MCF 10A (cell line): ENCODE measurements around the gene DBX1. TPM values are rescaled to one million over a fixed set of nuclear protein-coding genes. Genes with fewer than 3 reads are reported as not detected.

Experiments
- BruUV-seq: library from RNA; stranded (reverse); fragments of 400-500 nt; replicated peaks from 2 replicates; lab custom pipeline; 2021; lab: Mats Ljungman, UMichigan
- CTCF ChIA-PET: fragments of 300-600 bp; sonication (Branson Sonifier 250); formaldehyde crosslinking; extraction: SDS; loops from one replicate; lab custom pipeline; 2021; ENCODE audit warnings: antibody characterized with exemption, inconsistent platforms; lab: Yijun Ruan, JAX
- POLR2A ChIA-PET: fragments of 300-600, 350-650 bp; sonication (Branson Sonifier 250); formaldehyde crosslinking; extraction: SDS; loops from one replicate; lab custom pipeline; 2020; ENCODE audit warnings: antibody characterized with exemption, inconsistent platforms; lab: Yijun Ruan, JAX
- DNase-seq: peaks from one replicate; pipeline ENCODE4 v3.0.0-alpha.2; 2018; ENCODE audit not compliant: unreplicated experiment
- H3K27ac Mint-ChIP-seq: one replicate; pipeline ENCODE4 v1.8.0; 2022; ENCODE audit warnings: mild to moderate bottlenecking, low read depth, mixed read lengths; ENCODE audit not compliant: unreplicated experiment
- H3K27me3 Mint-ChIP-seq: one replicate; pipeline ENCODE4 v1.8.0; 2022; ENCODE audit warnings: mixed read lengths; ENCODE audit not compliant: insufficient read depth, unreplicated experiment
- H3K36me3 Mint-ChIP-seq: one replicate; pipeline ENCODE4 v1.8.0; 2022; ENCODE audit warnings: mild to moderate bottlenecking, moderate library complexity, mixed read lengths; ENCODE audit not compliant: insufficient read depth, unreplicated experiment
- H3K4me1 Mint-ChIP-seq: one replicate; pipeline ENCODE4 v1.8.0; 2022; ENCODE audit warnings: mixed read lengths; ENCODE audit not compliant: insufficient read depth, unreplicated experiment
- H3K4me3 Mint-ChIP-seq: one replicate; pipeline ENCODE4 v1.8.0; 2022; ENCODE audit warnings: mild to moderate bottlenecking, moderate library complexity, mixed read lengths; ENCODE audit not compliant: unreplicated experiment
- H3K9me3 Mint-ChIP-seq: one replicate; pipeline ENCODE4 v1.8.0; 2022; ENCODE audit warnings: mixed read lengths; ENCODE audit not compliant: unreplicated experiment
- CTCF ChIP-seq: fragments of 200-600 bp; IDR thresholded peaks from one replicate; pipeline ENCODE4 v1.8.0; 2022; ENCODE audit warnings: antibody characterized with exemption, mild to moderate bottlenecking; ENCODE audit not compliant: unreplicated experiment
- intact Hi-C: fragments of 100-400 bp; cut with micrococcal nuclease; formaldehyde crosslinking; loops from 2 replicates; pipeline ENCODE4 v1.14.1; 2022
- total RNA-seq: library from RNA; stranded (reverse); gene quantifications from 2 replicates; pipeline ENCODE4 v1.2.3, GENCODE V29; 2022

DBX1 gene
- total RNA-seq, 1 experiment from 2014 or later, result not detected

- ChIA-PET CTCF (interaction anchor here (0.9 kb wide), 1 partner anchor 8 kb away, joined by 3 read pairs; no protein-coding TSS in a partner anchor), POLR2A (no interaction called here)
- Mint-ChIP-seq H3K36me3 (peaks cover 7% of the 10 kb centered on the region), H3K27ac (no peak overlapping the region), H3K4me3 (no peak overlapping the region), H3K9me3 (no peaks in the 10 kb centered on the region), H3K4me1 (peaks cover 4% of the 10 kb centered on the region), H3K27me3 (peaks cover 88% of the 10 kb centered on the region)
- no TSS peak for BruUV-seq
- DNase-seq, result no peak
- intact Hi-C loops, result no loop called here
- no peak for TF ChIP-seq CTCF
Measured at GRCh38 chr11:20157728-20158127, 2.5 kb downstream of the DBX1 start.

GRCh38 chr11:20156876-20157613 lies 3.2 kb downstream of the DBX1 start:
- intact Hi-C loops, result no loop called here
- no TSS peak for BruUV-seq
- no peak overlapping the region for H3K27ac Mint-ChIP-seq
- H3K36me3 Mint-ChIP-seq, result peaks cover 7% of the 10 kb centered on the region
- peaks cover 4% of the 10 kb centered on the region for H3K4me1 Mint-ChIP-seq
- ChIA-PET POLR2A (no interaction called here), CTCF (interaction anchor here (0.6 to 1.4 kb wide), 3 partner anchors 8 to 837 kb away, joined by 3 to 4 read pairs (median 3); no protein-coding TSS in a partner anchor)
- H3K9me3 Mint-ChIP-seq, result no peaks in the 10 kb centered on the region
- no peak for DNase-seq
- peaks cover 81% of the 10 kb centered on the region for H3K27me3 Mint-ChIP-seq
- H3K4me3 Mint-ChIP-seq, result no peak overlapping the region
- no peak for TF ChIP-seq CTCF

GRCh38 chr11:20156280-20156875 lies 3.9 kb downstream of the DBX1 start:
- Mint-ChIP-seq H3K4me1 (peaks cover 4% of the 10 kb centered on the region), H3K27me3 (peaks cover 75% of the 10 kb centered on the region), H3K36me3 (peaks cover 7% of the 10 kb centered on the region), H3K27ac (no peak overlapping the region), H3K4me3 (no peak overlapping the region), H3K9me3 (no peaks in the 10 kb centered on the region)
- DNase-seq, result no peak
- POLR2A ChIA-PET, result no interaction called here
- no TSS peak for BruUV-seq
- intact Hi-C loops, result no loop called here
- CTCF ChIA-PET, result interaction anchor here (0.6 to 1.4 kb wide), 2 partner anchors 199 to 837 kb away, joined by 3 to 4 read pairs; no protein-coding TSS in a partner anchor
- no peak for TF ChIP-seq CTCF

- no TSS peak for BruUV-seq
- H3K27me3 Mint-ChIP-seq, result peaks cover 69% of the 10 kb centered on the region
- TF ChIP-seq CTCF, result no peak
- H3K4me1 Mint-ChIP-seq, result peaks cover 4% of the 10 kb centered on the region
- H3K9me3 Mint-ChIP-seq, result no peaks in the 10 kb centered on the region
- intact Hi-C loops, result no loop called here
- ChIA-PET POLR2A (no interaction called here), CTCF (interaction anchor here (0.6 to 1.4 kb wide), 6 partner anchors 17 to 231 kb away, joined by 3 to 7 read pairs (median 4); no protein-coding TSS in a partner anchor)
- peaks cover 7% of the 10 kb centered on the region for H3K36me3 Mint-ChIP-seq
- DNase-seq, result no peak
- no peak overlapping the region for H3K27ac Mint-ChIP-seq
- H3K4me3 Mint-ChIP-seq, result no peak overlapping the region
Measured at GRCh38 chr11:20155683-20156279, 4.5 kb downstream of the DBX1 start.
